Upper lobe of left lung (tissue), 6 donors: ENCODE results near the gene SLC25A17. TPM values are rescaled to one million over a fixed set of nuclear protein-coding genes. Genes with fewer than 3 reads are reported as not detected.

Experiments
- ATAC-seq, 2 donors: fragments of 200-7000 bp; cut with Tn5 transposase; one replicate each; pipeline ENCODE4 v1.9.1; 2022; ENCODE audit warnings: mild to moderate bottlenecking in 2 of 2, moderate library complexity in 2 of 2; ENCODE audit not compliant: low FRiP score in 2 of 2
- DNase-seq, 2 donors: peaks; one replicate each; pipeline ENCODE4 v3.0.0-alpha.2; 2019 to 2020
- H3K27ac ChIP-seq, 4 donors: fragments of 200-600 bp; sonication (generic); one replicate each; pipeline ENCODE4 v1.5.1; 2016 to 2019
- H3K27me3 ChIP-seq, 4 donors: fragments of 200-600 bp; sonication (generic); one replicate each; pipeline ENCODE4 v1.5.1; 2017 to 2019
- H3K36me3 ChIP-seq, 4 donors: fragments of 200-600 bp; sonication (generic); one replicate each; pipeline ENCODE4 v1.5.1; 2016 to 2019
- H3K4me1 ChIP-seq, 4 donors: fragments of 200-600 bp; sonication (generic); one replicate each; pipeline ENCODE4 v1.5.1; 2018 to 2019
- H3K4me3 ChIP-seq, 4 donors: fragments of 200-600 bp; sonication (generic); one replicate each; pipeline ENCODE4 v1.5.1; 2017 to 2019; ENCODE audit warnings: mild to moderate bottlenecking in 2 of 4, moderate library complexity in 1 of 4
- H3K9me3 ChIP-seq, 4 donors: fragments of 200-600 bp; sonication (generic); one replicate each; pipeline ENCODE4 v1.5.1; 2018 to 2019
- CTCF ChIP-seq, 6 experiments: fragments of 450-650 bp in 4 of 6; fragments of 200-600 bp in 2 of 6; sonication (generic) in 2 of 6; IDR thresholded peaks; one replicate each; pipeline ENCODE4 v1.5.1; 2016 to 2019; ENCODE audit warnings: antibody characterized with exemption in 6 of 6
- EP300 ChIP-seq, 4 donors: sonication (generic); formaldehyde crosslinking; IDR thresholded peaks; one replicate each; pipeline ENCODE4 v1.5.1; 2017; ENCODE audit warnings: antibody characterized with exemption in 4 of 4, control low read depth in 2 of 4
- POLR2A ChIP-seq, 4 donors: fragments of 450-650 bp; IDR thresholded peaks; one replicate each; pipeline ENCODE4 v1.5.1; 2016 to 2017; ENCODE audit warnings: antibody characterized with exemption in 4 of 4, mild to moderate bottlenecking in 2 of 4
- POLR2AphosphoS5 ChIP-seq, 2 donors: sonication (generic); formaldehyde crosslinking; IDR thresholded peaks; one replicate each; pipeline ENCODE4 v1.5.1; 2017; ENCODE audit warnings: antibody characterized with exemption in 2 of 2
- WGBS, 2 donors: methylation state at CpG; one replicate each; pipeline ENCODE4 v1.1.5; 2017 to 2018; 5-methylcytosine and 5-hydroxymethylcytosine counted together
- total RNA-seq, 6 donors: library from RNA; depleted of rRNA in 4 of 6; stranded (reverse); fragments of >200 nt in 4 of 6; gene quantifications; one replicate each; pipeline versions ENCODE4 v1.1.0 to v1.2.1, GENCODE V29; 2016 to 2021
- donor health status: DM: no; HTN: no; CAD: no; lungs with moderate emphysema.
- donor health status: DM: no; HTN: yes; CAD: no; lungs with severe emphysema.

The SLC25A17 gene
- total RNA-seq, 6 donors from 2014 or later = 7.3 to 21.0 (median 14.3) TPM

GRCh38 chr22:40803321-40803720, 15.8 kb downstream of the SLC25A17 start:
- Histone ChIP-seq H3K4me3 (no peak overlapping the region), H3K27me3 (no peaks in the 10 kb centered on the region), H3K9me3 (no peaks in the 10 kb centered on the region), H3K4me1 (peaks cover 0 to 3% (median 0%) of the 10 kb centered on the region in 4 donors), H3K27ac (no peak overlapping the region), H3K36me3 (peaks cover 0 to 4% (median 0%) of the 10 kb centered on the region in 4 donors)
- no peak for DNase-seq
- 34 to 76% methylated on average over 1 of the region's 1 CpG for WGBS, 2 donors
- TF ChIP-seq POLR2AphosphoS5 (IDR thresholded peaks at IDR 0.05) (no peak), CTCF (IDR thresholded peaks at IDR 0.05) (no peak), EP300 (IDR thresholded peaks at IDR 0.05) (no peak), POLR2A (IDR thresholded peaks at IDR 0.05) (no peak)
- no peak for ATAC-seq

DNA sequence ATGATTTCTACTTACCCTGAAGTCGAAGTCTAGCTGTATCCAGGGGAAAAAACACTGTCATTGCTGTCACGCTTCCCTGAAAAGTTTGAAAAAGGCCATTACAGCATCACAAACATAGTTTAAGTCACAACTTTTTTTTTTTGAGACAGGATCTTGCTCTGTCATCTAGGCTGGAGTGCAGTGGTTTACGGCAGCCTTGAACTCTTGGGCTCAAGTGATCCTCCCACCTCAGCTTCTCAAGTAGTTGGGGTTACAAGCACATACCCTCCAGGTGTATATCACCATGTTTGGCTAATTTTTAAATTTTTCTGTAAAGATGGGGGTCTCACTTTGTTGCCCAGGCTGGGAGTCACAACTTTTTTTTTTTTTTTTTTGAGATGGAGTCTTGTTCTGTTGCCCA, 20.1 kb downstream of the SLC25A17 start:
- no peak for DNase-seq
- 95 to 96% methylated on average over 3 of the region's 3 CpGs for WGBS, 2 donors

GRCh38 chr22:40797427-40797826, 21.7 kb downstream of the SLC25A17 start:
- Histone ChIP-seq H3K9me3 (no peaks in the 10 kb centered on the region), H3K36me3 (peaks cover 0 to 8% (median 0%) of the 10 kb centered on the region in 4 donors), H3K27me3 (no peaks in the 10 kb centered on the region), H3K4me3 (no peak overlapping the region), H3K27ac (no peak overlapping the region), H3K4me1 (no peaks in the 10 kb centered on the region)
- ATAC-seq (no peak), DNase-seq (no peak)
- 95 to 97% methylated on average over 1 of the region's 1 CpG for WGBS, 2 donors
- TF ChIP-seq POLR2A (IDR thresholded peaks at IDR 0.05) (no peak), CTCF (IDR thresholded peaks at IDR 0.05) (no peak), EP300 (IDR thresholded peaks at IDR 0.05) (no peak), POLR2AphosphoS5 (IDR thresholded peaks at IDR 0.05) (no peak)

More for the DNA sequence above, 20.1 kb downstream of the SLC25A17 start:
- Histone ChIP-seq H3K4me3 (no peak overlapping the region), H3K27me3 (no peaks in the 10 kb centered on the region), H3K27ac (no peak overlapping the region), H3K9me3 (no peaks in the 10 kb centered on the region), H3K36me3 (no peaks in the 10 kb centered on the region), H3K4me1 (no peaks in the 10 kb centered on the region)
- no peak for ATAC-seq
- TF ChIP-seq POLR2A (IDR thresholded peaks at IDR 0.05) = no peak
- no peak for TF ChIP-seq EP300 (IDR thresholded peaks at IDR 0.05)

DNA sequence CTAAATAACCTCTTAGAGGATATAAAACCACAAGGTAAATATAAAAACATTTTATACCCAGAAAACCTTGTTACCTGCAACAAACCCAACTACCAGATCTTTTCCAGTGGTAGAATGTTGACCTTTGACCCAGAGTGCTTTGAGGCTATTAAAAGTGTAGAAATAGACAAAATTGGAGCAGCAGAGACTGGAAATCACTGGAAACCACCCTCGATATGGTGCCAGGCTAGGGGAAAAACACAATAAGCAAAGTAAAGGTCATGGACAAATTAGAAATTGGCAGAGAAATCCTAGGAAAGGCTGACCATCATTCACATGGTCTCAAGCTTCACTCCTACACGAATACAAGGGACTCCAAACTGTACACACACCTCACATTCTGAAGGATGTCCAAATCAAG, 26.7 kb downstream of the SLC25A17 start:
- Histone ChIP-seq H3K27me3 (no peaks in the 10 kb centered on the region), H3K4me1 (no peaks in the 10 kb centered on the region), H3K36me3 (peaks cover 0 to 27% (median 4%) of the 10 kb centered on the region in 4 donors), H3K4me3 (no peak overlapping the region), H3K27ac (no peak overlapping the region), H3K9me3 (no peaks in the 10 kb centered on the region)
- WGBS, 2 donors = 90 to 97% methylated on average over 2 of the region's 2 CpGs
- DNase-seq (no peak), ATAC-seq (no peak)
- TF ChIP-seq POLR2AphosphoS5 (IDR thresholded peaks at IDR 0.05) (no peak), CTCF (IDR thresholded peaks at IDR 0.05) (no peak), EP300 (IDR thresholded peaks at IDR 0.05) (no peak), POLR2A (IDR thresholded peaks at IDR 0.05) (no peak)

- ATAC-seq (no peak), DNase-seq (no peak)
- no peak for TF ChIP-seq POLR2A (IDR thresholded peaks at IDR 0.05)
- Histone ChIP-seq H3K27ac (no peak overlapping the region), H3K27me3 (no peaks in the 10 kb centered on the region), H3K9me3 (no peaks in the 10 kb centered on the region), H3K4me3 (no peak overlapping the region), H3K4me1 (no peaks in the 10 kb centered on the region), H3K36me3 (peaks cover 0 to 38% (median 4%) of the 10 kb centered on the region in 4 donors)
Observed at GRCh38 chr22:40791241-40791640, 27.9 kb downstream of the SLC25A17 start.

- 98 to 99% methylated on average over 15 to 20 of the region's 22 CpGs for WGBS, 2 donors
- TF ChIP-seq CTCF (IDR thresholded peaks at IDR 0.05) (no peak), POLR2A (IDR thresholded peaks at IDR 0.05) (no peak), POLR2AphosphoS5 (IDR thresholded peaks at IDR 0.05) (no peak), EP300 (IDR thresholded peaks at IDR 0.05) (no peak)
- H3K36me3 ChIP-seq = peaks cover 0 to 46% (median 8%) of the 10 kb centered on the region in 4 donors
- H3K4me3 ChIP-seq = no peak overlapping the region
- no peak overlapping the region for H3K27ac ChIP-seq
- H3K9me3 ChIP-seq = no peaks in the 10 kb centered on the region
- no peaks in the 10 kb centered on the region for H3K27me3 ChIP-seq
- ATAC-seq = no peak
- H3K4me1 ChIP-seq = no peaks in the 10 kb centered on the region
- peak in 1 of 2 donors; percentile 70 for DNase-seq
Observed at GRCh38 chr22:40789131-40789530, 30.0 kb downstream of the SLC25A17 start.
